GM12864 (cell line): Measurements from ENCODE around the gene URM1.

Source experiments
- DNase-seq: peaks from one replicate; pipeline ENCODE4 v3.0.0-alpha.2; 2011; ENCODE audit warnings: low read depth
- H3K4me3 ChIP-seq: 2 replicates; pipeline ENCODE4 v1.5.1; 2011; ENCODE audit warnings: mild to moderate bottlenecking, low read depth, low read length, control low read depth
- TF ChIP-seq, protein P1 (sequence below): IDR thresholded peaks from 2 replicates; pipeline ENCODE4 v1.5.1; 2011; ENCODE audit warnings: low read depth, mild to moderate bottlenecking, moderate library complexity, low read length, control low read depth, inconsistent platforms; ENCODE audit errors: missing control alignments

URM1 gene

DNA sequence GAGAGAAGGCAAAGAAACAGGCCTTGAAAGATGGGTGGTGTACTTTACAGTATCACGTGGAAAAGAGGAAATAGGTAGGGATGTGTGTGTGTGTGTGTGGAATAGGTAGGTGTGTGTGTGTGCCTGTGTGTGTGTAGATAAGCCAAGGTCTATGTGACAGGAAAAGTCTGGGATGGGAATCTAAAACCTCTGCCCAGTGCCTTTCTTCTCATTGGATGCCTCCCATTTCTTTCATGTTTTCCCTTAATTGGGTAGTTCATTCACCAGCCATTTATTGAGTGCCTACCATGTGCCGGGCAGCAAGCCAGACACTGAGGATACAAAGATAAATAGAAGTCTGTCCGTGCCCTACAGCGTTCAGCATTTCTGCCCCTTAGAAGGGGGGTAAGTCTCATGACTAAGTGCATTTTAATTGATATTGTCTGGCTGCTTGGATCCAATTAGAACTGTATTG, 1.0 kb downstream of the URM1 start:
- H3K4me3 ChIP-seq, result peak overlapping the region; percentile 66
- TF ChIP-seq, protein P1, sequence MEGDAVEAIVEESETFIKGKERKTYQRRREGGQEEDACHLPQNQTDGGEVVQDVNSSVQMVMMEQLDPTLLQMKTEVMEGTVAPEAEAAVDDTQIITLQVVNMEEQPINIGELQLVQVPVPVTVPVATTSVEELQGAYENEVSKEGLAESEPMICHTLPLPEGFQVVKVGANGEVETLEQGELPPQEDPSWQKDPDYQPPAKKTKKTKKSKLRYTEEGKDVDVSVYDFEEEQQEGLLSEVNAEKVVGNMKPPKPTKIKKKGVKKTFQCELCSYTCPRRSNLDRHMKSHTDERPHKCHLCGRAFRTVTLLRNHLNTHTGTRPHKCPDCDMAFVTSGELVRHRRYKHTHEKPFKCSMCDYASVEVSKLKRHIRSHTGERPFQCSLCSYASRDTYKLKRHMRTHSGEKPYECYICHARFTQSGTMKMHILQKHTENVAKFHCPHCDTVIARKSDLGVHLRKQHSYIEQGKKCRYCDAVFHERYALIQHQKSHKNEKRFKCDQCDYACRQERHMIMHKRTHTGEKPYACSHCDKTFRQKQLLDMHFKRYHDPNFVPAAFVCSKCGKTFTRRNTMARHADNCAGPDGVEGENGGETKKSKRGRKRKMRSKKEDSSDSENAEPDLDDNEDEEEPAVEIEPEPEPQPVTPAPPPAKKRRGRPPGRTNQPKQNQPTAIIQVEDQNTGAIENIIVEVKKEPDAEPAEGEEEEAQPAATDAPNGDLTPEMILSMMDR, result no peak
- no peak for DNase-seq

DNA sequence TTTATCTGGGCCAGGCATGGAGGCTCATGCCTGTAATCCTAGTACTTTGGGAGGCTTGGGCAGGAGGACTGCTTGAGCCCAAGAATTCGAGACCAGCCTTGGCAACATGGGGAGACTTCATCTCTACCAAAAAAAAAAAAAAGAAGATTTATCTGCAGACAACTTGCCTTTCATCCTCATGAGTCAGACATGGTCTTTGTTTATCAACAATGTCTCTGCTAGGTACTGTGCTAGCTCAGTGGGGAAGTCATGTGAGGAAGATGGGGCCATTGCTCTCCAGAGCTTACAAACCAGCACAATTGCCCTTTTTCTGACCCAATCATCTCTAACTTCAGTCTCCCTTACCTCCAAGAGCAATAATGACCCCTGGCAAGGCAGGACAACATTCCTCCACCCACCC, 1.6 kb downstream of the URM1 start:
- no peak for DNase-seq
- H3K4me3 ChIP-seq, result no peak overlapping the region; the same call in 1 of the 2 replicates
- TF ChIP-seq, protein P1, result no peak

DNA sequence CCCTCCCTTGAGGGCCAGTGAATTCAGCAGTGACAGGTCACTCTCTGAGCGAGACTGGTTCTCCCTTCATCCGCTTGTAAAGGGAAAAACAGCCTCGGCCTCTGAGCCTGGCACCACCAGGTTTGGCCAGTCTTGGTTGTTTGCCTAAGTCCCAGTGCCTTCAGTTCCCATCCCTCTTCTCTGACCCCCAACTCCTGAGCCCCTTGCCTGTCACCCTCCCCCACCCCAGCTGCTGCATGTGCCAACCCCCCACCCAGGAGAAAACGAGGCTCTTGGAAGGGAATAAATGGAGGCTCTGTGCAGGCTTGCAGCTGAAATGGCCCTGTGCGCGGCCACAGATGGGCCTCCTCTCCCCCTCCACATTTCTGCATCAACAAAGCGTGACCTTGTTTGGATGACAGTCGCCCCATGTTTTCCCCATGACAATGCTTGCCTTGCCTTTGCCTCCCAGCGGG, 3.1 kb downstream of the URM1 start:
- no peak overlapping the region for H3K4me3 ChIP-seq
- TF ChIP-seq, protein P1, result no peak

DNA sequence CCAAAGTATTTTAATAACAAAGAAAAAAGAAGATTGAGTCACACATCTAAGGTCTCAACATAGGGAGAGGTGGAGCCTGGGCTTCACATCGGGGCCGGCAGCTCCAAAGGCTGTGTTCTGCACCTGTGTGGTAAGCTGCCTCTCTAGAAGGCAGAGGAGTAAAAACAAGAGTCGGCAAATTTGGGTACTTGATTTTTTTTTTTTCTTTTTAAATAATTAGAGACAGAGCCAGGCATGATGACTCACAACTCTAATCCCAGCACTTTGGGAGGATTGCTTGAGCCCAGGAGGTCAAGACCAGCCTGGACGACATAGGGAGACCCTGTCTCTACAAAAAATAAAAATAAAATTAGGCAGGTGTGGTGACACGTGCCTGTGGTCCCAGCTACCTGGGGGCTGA, 4.7 kb downstream of the URM1 start:
- no peak for DNase-seq
- TF ChIP-seq, protein P1, result no peak
- no peak overlapping the region for H3K4me3 ChIP-seq

More for the DNA sequence above, 3.1 kb downstream of the URM1 start:
- no peak for DNase-seq

DNA sequence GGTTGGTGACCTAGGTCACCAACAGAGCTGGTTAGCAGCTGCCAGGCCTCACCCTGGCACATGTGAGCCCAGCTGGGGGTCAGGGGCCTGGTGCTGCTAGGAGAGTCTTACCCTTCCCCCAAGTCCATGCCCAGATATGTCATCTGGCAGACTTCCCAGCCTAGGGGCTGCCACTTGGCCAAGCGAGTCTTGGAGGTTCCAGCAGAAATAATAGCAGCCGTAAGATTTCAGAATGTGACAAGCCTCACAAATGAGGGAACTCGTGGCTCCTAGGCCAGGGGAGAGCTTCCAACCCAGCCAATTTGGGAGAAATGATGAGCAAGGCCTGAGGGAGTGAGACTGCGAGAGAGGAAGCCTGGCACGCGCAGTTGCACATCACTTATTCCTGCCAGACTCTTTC, 11.1 kb downstream of the URM1 start:
- no peak for DNase-seq
- TF ChIP-seq, protein P1, result no peak
- no peak overlapping the region for H3K4me3 ChIP-seq

DNA sequence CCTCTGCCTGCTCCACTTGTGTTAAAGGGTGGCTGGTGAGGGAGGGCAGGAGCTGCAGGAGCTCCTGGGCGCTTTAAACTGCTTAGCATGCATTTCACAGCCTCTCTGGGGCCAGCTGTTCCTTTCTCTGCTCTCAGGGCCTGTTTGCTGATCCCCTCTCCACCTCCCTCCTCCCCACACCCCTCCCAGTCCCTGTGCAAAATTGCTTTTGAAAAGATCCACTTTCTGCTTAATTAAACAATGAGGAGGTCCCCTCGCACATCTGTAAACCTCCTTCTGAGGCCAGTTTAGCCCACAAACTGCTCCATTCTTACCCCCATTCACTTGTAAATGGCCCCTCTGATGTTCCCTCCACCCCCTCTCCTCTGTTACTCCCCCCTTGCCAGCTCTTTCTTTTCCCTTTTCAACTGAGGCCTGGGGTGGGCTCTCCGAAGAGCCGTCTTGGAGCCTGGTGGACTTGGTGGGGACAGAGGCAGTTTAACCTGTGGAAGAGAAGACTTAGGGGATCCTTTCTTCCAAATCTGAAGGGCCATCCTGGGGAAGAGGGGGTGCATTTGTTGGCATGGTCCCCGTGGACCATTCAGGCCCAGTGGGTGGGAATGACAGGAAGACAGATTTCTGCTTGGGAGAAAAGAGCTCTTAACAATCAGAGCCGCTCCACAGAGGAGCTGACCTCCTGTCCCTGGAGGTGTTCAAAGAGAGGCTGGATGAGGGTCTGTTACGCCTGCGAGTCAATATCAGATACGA, 12.0 kb downstream of the URM1 start:
- TF ChIP-seq, protein P1, result no peak
- H3K4me3 ChIP-seq, result no peak overlapping the region
- DNase-seq, result no peak

DNA sequence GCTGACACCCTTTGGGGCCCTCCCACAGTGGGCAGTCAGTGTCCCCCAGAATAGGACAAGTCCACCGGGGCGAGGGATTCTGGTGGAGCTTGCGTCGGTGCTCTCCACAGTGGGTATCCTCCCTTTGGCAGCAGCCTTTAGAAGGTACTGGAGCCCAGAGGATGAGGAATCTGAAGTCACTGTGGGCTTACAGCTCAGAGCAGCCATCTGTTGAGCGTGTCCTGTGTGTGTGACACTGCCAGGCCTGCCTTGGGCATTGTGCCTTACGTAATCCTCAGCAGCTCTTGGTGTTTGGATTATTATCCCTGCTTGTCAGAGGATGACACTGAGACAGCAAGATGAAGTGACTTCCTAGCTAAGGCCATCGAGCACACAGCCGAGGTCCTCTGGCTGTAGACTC, 12.6 kb downstream of the URM1 start:
- TF ChIP-seq, protein P1, result no peak
- no peak for DNase-seq
- H3K4me3 ChIP-seq, result no peak overlapping the region
